HG03064 (cell line): ENCODE data around the gene COX4I2.
"Not testable (repeated sequence)": the region's sequence is repeated elsewhere in the genome, so short reads cannot be mapped to it uniquely, and the experiment has no call there.

Source experiments
- ATAC-seq: cut with Tn5 transposase; IDR thresholded peaks from one replicate; pipeline ENCODE4 v1.9.1; 2021; ENCODE audit warnings: low read depth; ENCODE audit not compliant: unreplicated experiment

Gene COX4I2

DNA sequence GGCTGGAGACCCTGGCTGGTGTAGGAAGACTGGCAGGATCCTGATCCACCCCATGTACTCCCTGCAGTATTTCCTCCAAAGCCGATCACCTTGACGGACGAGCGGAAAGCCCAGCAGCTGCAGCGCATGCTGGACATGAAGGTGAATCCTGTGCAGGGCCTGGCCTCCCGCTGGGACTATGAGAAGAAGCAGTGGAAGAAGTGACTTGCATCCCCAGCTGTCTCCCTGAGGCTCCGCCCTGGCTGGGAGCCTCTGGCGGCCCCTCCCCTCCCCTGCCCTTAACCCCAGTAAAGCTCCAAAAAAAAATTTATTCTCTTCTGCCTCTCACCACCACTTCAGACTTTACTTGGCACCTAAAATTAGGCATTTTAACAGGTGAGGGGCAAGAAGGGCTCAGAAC is 7.0 kb downstream of the COX4I2 start:
- ATAC-seq, result no peak

DNA sequence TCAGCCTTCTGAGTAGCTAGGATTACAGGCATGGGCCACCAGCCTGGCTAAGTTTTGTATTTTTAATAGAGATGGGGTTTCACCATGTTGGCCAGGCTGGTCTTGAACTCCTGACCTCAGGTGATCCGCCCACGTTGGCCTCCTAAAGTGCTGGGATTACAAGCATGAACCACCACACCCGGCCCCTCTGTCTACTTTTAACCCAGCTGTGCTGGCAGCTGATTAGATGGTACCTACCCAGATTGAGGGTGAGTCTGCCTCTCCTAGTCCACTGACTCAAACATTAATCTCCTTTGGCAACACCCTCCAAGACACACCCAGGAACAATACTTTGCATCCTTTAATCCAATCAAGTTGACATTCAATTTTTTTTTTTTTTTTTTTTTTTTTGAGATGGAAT is 10.4 kb downstream of the COX4I2 start:
- not testable (repeated sequence) for ATAC-seq

DNA sequence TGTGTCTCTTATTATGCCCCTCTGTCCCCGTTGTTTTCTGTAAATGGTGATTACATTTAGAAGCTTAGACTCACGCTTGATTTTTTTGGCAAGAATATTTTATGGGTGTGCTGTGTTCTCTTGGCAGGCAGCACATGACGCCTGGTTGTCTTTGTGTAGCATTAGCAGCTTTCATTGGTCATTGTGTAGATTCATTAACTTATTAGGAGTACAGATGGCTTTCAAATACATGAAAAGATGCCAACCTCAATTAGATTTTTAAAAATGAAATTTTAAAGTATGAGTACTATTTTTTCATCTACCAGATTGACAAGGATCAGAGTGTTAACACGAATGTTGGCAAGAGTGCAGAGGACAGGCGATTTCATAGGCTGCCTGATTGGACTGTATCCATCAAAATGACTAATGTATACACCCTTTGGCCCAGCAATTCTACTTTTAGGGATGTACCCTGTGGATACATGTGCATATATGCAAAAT is 15.2 kb downstream of the COX4I2 start:
- ATAC-seq, result no peak

DNA sequence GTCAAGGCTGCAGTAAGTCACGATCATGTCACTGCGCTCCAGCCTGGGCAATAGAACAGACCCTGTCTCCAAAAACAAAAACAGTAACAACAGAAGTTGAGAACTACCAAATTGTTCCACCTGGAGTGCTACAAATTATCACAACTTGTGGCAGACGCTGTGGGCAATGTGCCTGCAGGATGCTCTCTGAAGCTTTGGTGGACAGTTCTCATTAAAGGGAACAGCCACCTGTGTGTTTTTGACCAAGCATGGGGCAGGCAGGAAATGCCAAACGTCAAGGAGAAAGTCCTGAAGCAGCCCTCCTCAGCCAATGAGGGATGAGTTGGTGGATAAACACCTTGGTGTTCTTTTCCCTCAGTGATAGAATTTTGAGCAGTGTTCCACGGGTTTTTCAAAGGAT is 15.8 kb downstream of the COX4I2 start:
- no peak for ATAC-seq

DNA sequence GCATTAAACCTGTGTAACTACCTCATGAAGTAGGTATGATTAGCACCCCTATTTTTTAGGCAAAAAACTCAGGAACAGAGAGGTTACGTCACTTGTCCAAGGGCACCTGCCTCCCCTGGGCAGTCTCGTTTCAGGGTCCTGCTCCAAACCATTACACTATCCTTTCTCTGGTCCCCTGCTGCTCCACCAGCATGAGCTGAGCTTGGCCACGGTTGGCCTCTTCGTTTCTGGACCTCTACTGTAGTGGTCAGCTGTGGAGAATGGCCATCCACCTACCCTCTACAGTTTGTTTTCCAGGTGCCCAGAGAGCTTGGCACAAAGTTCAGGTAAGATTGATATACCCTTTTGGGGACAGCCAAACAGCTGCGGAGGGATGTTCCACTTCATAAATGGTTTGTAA is 16.8 kb downstream of the COX4I2 start:
- no peak for ATAC-seq

DNA sequence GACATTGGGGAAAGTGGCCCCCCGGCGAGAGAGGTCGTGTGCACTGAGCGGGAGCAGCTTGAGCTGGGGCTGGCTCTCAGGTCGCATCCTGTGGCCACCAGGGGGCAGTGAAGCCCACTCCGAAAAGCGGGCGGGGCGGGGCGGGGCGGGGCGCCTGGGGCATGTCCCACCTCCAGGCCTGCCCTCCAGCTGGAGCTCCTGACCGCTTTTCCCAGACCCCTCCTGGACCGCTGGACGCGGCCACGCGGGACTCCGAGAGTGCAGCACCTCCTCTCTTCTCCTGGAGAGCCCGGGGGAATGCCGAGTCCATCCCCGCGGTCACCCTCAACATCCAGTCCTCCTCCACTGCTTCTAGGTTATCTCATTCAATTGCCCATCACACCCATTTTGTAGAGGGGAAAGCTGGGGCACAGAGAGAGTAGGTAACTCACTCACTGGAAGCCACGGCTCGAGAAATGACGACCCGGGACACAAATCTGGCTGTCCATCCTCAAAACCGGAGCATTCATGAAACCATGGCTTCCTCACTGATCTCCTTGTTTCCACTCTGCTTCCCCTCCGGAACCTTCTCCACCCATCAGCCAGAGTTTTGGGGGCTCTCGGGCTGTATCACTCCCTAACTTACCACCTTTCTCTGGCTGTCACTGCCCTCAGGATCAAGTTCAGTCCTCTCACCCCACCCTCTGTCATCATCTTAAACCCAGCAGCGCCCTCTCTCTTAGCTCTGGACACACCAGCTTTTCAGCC is 24.1 kb downstream of the COX4I2 start:
- ATAC-seq, result peak; percentile 64

DNA sequence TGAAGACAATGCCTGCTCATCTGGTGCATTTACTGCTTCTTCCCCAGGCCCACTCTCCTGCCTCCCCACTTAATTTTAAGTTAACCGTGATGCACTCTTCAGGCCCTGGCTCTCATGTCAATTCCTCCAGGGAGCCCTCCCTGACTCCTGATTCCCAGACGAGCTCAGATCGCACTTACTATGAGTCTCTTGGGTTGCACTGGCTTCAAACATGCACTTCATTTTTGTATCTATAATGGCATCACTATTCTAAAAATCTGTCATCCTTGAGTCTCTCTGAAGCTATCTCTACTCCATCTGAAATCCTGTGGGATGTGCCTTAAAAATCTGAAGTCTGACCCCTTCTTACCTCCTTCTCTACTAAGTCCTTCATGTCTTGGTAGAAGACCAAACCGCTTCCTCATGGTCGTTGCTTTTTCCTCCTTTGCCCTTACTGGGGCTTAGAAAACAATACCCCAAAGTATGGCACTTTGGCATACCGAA is 24.7 kb downstream of the COX4I2 start:
- ATAC-seq, result no peak

DNA sequence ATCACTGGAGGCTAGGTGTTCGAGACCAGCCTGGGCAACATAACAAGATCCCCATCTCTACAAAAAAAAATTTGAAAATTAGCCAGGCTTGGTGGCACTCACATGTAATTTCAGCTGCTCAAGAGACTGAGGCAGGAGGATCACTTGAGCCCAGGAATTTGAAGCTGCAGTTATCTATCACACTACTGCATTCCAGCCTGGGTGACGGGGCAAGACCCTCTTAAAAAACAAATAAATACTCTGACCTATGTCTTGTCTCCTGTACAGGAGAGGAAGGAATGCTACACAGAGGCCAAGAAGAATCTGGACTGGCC is 25.8 kb downstream of the COX4I2 start:
- ATAC-seq, result no peak

DNA sequence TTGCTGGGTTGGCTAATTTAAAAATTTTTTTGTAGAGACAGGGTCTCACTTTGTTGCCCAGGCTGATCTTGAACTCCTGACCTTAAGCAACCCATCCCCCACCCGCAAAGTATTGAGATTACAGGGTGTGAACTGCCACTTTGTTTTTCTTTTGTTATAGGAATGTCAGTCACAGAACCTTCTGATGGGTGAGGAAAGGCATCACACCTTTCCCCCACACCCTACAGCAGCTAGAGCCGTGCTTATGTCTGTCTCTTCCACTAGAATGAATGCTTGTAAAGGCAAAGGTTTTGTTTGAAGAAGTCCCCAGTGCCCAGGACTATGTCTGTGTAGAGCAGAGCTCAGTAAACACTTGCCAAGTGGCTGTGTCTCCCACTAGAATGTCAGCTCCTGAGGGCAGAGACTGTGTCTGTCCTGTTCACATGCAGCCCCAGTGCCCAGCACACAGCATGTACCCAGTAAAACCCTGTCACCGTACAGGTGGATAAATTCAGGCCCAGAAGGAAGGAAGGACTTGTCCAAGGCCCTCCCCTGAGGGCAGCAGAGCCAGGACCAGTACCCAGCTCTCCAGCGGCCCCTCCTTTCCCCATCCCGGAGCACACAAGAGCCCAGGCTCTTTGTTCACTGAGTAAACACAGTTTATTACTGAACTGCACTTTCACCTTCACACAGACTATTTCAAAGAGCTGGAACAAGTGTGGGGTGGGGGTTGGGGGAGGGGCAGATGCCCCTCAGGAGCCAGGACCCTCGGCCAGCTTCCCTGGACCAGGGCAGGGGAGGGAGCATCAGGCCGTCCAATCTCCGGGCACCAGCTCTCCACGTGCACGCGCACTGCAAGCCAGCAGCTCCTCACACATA is 26.4 kb downstream of the COX4I2 start:
- no peak for ATAC-seq

DNA sequence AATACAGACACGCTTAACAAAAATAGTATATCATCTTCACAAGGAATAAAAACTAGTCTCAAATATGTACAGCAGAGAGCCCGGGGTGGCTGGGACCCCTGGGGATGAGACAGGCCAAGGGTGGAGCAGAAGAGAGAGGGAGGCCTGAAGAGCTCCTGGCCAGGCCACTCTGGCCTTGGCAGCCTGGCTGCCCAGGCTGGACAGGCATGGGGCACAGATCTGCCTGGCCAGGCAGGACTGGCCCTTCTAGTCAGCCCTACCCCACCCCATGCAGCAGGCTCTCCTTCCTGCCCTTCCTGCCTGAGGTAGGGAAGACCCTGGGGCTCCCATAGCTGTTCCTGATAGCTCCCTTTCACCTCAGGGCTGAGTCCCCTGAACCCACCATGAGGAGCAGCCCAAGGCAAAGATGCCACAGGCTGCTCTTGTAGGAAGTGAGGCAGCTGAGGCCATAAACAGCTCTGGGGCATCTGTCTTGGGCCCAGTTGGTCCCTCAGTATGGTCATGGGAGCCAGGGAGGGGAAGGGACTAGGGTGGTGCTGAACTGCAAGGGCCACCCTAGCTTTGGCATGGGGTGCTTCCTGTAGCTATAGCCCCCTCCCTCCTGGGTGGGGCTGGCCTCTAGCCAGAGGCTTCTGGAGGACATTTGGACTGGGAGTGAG is 27.1 kb downstream of the COX4I2 start:
- no peak for ATAC-seq

DNA sequence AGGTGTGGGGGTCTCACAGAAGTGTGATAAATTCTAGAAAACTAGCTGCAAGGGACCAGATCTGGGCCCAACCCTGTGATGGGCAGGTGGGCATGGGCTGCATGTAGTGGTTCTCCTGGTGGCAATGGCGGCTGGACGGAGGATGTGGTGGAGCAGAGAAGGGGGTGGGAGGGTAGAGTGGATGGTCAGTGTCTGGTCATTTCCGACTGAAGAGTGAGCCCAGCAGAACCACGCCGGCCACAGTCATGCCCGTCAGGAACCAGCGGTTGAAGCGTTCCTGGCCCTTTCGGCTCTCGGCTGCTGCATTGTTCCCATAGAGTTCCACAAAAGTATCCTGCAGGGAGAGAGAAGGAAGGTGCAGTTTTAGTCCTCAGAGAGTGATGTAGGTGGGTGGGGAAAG is 28.0 kb downstream of the COX4I2 start:
- ATAC-seq, result no peak

DNA sequence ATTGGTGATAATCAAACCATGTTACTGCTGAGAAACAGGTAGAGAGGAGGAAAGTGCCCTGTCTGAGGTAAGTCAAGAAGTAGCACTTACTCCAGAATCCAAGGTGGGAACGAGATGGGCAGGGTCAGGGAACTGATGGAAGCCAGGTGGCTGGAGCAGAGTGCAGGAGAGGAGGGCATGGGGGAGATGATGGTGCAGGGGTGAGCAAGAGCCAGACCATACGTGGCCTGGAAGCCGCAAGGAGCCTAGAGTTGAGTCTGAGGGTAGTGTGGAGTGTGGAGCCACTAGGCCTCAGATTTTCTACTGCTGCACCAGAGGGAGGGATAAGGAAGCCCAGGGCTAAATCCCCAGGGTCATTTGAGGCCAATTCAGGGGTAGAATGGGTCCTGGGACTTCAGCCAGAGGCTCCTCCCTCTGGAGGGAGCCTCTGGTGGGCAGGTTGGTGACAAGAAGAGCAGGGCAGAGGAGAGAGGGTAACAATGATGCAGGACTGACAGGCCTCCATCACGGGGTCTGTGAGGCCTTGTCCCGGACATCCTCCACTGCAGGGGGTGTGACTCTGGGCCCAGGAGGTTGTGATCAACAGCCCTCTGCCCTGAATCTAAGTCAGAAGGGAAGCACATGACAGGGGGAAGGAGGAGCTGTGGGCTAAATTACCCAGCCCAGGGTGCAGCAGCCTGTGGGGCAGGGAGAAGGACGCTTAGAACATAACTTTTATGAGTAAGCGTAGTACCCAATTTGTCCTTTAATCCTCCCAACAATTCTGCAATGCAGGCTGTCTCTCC is 28.7 kb downstream of the COX4I2 start:
- no peak for ATAC-seq

DNA sequence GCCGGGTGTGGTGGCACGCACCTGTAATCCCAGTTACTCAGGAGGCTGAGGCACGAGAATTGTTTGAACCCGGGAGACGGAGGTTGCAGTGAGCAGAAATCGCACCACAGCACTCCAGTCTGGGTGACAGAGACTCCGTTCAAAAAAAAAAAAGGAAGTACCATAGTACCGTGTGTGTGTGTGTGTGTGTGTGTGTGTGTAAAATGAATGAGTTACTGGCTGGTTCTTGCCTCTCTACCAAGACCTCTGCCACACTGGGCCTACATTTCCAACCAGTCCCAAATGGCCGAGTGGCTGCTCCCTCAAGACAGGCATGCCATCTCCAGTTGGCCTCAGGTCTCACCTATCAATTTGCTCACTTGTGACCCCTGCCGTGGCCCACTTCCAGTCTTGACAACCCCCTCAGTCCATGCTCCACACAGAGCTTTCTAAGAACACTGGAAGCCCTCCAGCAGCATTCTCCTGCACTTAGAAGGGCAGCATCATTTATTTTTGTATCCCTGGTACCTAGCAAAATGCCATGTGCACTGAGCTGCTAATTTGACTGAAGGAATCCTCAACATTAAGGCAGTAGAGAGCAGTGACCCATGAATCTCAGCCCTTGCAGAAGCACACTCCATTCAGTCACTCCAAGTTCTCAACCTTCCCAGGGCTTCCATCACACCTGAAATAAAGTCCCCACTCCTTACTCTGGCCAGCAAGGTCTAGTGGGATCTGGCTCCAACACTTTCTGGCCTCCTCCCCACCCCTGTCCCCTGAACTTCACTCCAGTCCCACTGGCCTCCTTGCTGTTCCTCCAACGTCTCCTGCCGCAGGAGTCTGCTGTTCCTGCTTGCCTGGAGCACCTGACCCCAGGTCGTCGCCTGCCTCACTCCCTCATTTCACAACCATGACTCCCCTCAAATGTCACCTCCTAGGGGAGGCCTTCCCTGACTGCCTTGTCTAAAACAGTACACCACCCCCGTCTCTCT is 29.9 kb downstream of the COX4I2 start:
- ATAC-seq, result no peak

DNA sequence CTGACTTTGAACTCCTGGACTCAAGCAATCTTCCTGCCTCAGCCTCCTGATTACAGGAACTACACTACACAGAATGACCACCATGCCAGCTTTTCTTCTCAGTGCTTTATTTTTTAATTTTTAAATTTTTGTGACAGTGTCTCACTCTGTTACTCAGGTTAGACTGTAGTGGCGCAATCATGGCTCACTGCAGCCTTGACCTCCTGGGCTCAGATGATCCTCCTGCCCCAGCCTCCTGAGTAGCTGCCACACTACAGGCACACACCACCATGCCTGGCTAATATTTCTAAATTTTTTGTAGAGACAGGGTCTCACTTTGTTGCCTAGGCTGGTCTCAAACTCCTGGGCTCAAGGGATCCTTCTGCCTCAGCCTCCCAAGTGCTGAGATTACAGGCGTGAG is 31.2 kb downstream of the COX4I2 start:
- ATAC-seq, result not testable (repeated sequence)

DNA sequence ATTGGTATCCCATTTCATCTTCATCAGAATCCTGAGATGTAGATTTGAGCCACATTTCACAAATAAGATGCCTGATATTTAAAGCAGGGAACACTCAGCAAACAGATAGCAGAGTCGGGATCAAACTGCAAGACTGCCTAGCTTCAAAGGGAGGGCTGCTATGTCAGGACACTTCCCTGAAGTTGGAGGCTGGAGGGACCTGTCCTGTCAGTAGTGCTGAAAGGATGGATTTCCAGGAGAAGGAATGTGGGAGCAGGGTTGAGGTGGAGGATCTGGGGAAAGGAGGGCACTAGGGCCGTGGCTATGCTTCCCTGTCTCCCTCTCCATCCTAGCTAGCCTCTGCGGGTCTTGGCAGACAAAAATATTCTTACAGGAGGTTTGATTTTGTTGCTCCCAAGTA is 32.2 kb downstream of the COX4I2 start:
- no peak for ATAC-seq

DNA sequence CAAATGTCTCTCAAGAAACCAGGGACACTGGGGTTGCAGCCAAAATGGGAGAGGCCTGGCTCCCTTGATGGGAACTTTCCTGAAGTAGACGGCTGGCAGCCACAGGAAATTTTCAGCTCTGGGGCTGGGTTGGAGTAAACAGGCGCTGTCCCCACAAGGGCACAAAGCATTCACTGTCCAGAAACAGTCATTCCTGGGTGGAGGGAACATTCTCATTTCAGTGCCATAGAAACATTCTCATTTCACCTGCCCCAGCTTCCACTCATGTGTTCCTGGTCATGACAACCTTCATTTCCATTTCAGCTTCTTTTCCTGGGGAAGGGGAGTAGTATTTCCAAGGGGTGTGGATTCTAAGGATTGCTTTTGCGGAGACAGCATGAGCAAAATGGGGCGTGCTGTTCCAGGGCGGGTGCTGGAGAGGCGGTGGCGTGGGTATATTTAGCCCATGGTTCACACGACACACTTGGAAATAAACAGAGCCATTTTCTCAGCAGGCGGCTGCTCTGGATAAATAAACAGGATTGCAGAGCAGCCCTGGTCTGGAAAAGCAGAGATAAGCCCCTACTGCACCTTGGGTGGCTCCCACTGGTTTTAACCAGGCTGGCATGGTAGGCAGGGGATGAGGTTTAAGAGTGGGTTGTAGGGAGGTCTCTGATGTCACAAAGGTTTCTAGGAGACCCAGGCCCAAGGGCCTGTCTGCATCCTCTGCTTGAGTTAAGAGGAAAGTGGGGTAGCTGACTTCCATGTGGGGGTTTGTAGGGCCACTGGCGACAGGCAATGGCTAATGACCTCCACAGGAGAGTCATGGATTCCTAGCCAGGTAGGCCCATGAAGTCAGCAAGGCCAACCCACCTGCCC is 32.9 kb downstream of the COX4I2 start:
- no peak for ATAC-seq

DNA sequence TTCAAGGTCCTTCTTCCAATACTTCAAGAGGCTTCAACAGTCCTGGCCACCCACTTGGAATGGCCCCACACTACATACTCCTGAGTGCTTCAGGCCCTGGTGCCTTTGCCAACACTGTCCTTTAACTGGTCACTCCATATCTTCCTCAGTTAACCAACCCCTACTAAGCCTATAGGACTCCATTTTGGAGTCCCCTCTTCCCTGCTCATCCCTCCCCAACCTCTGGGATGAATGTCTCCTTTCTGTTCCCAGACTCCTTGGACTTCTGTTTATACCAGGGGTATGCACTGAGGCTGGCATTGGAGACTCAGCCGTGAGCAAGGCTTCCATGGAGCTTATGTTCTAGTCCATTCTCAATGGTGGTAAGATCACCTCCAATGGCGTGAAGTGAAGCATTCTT is 33.6 kb downstream of the COX4I2 start:
- no peak for ATAC-seq

DNA sequence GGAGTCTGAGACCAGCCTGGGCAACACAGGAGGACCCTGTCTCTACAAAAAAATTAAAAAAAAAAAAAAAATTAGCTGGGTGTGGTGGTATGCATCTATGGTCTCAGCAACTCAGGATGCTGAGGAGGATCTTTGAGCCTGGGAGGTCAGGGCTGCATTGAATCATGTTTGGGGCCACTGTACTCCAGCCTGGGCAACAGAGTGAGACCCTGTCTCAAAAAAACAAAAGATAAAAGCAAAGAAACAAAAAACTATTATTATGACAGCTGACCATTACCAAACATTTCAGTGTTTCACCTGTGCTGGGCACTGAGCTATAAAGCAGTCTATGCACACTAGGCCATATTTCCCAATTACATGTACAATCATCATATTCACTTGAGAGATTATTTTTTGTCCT is 35.7 kb downstream of the COX4I2 start:
- ATAC-seq, result no peak
